DND-41 (cell line): ENCODE measurements around the gene ITGAE.

Experiments used
- CTCF ChIP-seq: IDR thresholded peaks from 2 replicates; pipeline ENCODE4 v1.5.1; 2012; ENCODE audit warnings: borderline replicate concordance, low read length, moderate library complexity, mild to moderate bottlenecking; ENCODE audit not compliant: poor library complexity, severe bottlenecking; ENCODE audit errors: extremely low read depth
- EZH2 ChIP-seq: IDR thresholded peaks from 3 replicates; pipeline ENCODE4 v1.6.1; 2012; ENCODE audit warnings: borderline replicate concordance, low read depth, mild to moderate bottlenecking, moderate library complexity, low read length, inconsistent platforms; ENCODE audit not compliant: severe bottlenecking

GRCh38 chr17:3761918-3762380 is 39.0 kb downstream of the ITGAE start:
- TF ChIP-seq CTCF (no peak), EZH2 (no peak)
